ENCODE measurements around the gene DTX4. TPM values are rescaled to one million over a fixed set of nuclear protein-coding genes. Genes with fewer than 3 reads are reported as not detected.
A peak's percentile ranks its signal among the peaks of the same experiment; 100 is the strongest.

The DTX4 gene
- total RNA-seq, 1 donor from 2014 or later: 16.1 TPM

GRCh38 chr11:59207988-59208451 is 36.1 kb downstream of the DTX4 start:
- DNase-seq (ENCODE audit: low read depth): peak; percentile 94
- H3K36me3 Mint-ChIP-seq (ENCODE audit: low read depth, unreplicated experiment): peaks cover 22% of the 10 kb centered on the region
- TF ChIP-seq CTCF (IDR thresholded peaks at IDR 0.05; ENCODE audit: insufficient read depth, low read depth, low read length) (peak; percentile 63), EZH2 (IDR thresholded peaks at IDR 0.05; ENCODE audit: insufficient read depth, low read length) (no peak)
- H3K4me3 Mint-ChIP-seq (ENCODE audit: unreplicated experiment): peak overlapping the region; percentile 63
- Histone ChIP-seq H3K27ac (ENCODE audit: low read depth, low read length) (no peak overlapping the region), H3K4me3 (ENCODE audit: insufficient read depth, low read depth, low read length) (no peak overlapping the region), H4K20me1 (ENCODE audit: insufficient read depth, low read length) (no peaks in the 10 kb centered on the region), H3K9ac (ENCODE audit: low read length) (no peak overlapping the region), H3K36me3 (ENCODE audit: insufficient read depth, low read length) (no peaks in the 10 kb centered on the region), H3K27me3 (ENCODE audit: insufficient read depth, low read length) (peaks cover 46% of the 10 kb centered on the region), H3K79me2 (ENCODE audit: insufficient read depth, low read length) (no peaks in the 10 kb centered on the region), H3K4me2 (ENCODE audit: low read length) (peak overlapping the region; percentile 59), H3K4me1 (ENCODE audit: insufficient read depth, low read length) (peaks cover 20% of the 10 kb centered on the region), H2AFZ (ENCODE audit: low read depth, low read length) (no peak overlapping the region), H3K9me3 (ENCODE audit: insufficient read depth, low read depth, low read length) (no peaks in the 10 kb centered on the region)
- H3K4me1 Mint-ChIP-seq (ENCODE audit: low read depth, unreplicated experiment): peaks cover 43% of the 10 kb centered on the region
- FAIRE-seq: peak; percentile 34
- H3K27ac Mint-ChIP-seq (ENCODE audit: unreplicated experiment): peak overlapping the region; percentile 81
- H3K9me3 Mint-ChIP-seq (ENCODE audit: unreplicated experiment): no peaks in the 10 kb centered on the region
- H3K27me3 Mint-ChIP-seq (ENCODE audit: low read depth, unreplicated experiment): peaks cover 13% of the 10 kb centered on the region

- FAIRE-seq: no peak
- H3K9me3 Mint-ChIP-seq (ENCODE audit: unreplicated experiment): no peaks in the 10 kb centered on the region
- peaks cover 14% of the 10 kb centered on the region for H3K27me3 Mint-ChIP-seq (ENCODE audit: low read depth, unreplicated experiment)
- no peak overlapping the region for H2AFZ ChIP-seq (ENCODE audit: low read depth, low read length)
- TF ChIP-seq CTCF (IDR thresholded peaks at IDR 0.05; ENCODE audit: insufficient read depth, low read depth, low read length) (no peak), EZH2 (IDR thresholded peaks at IDR 0.05; ENCODE audit: insufficient read depth, low read length) (no peak)
- no peaks in the 10 kb centered on the region for H3K9me3 ChIP-seq (ENCODE audit: insufficient read depth, low read depth, low read length)
- H3K79me2 ChIP-seq (ENCODE audit: insufficient read depth, low read length): no peaks in the 10 kb centered on the region
- no peak overlapping the region for H3K4me3 ChIP-seq (ENCODE audit: insufficient read depth, low read depth, low read length)
- no peak overlapping the region for H3K9ac ChIP-seq (ENCODE audit: low read length)
- H3K4me1 Mint-ChIP-seq (ENCODE audit: low read depth, unreplicated experiment): peaks cover 43% of the 10 kb centered on the region
- peaks cover 20% of the 10 kb centered on the region for H3K4me1 ChIP-seq (ENCODE audit: insufficient read depth, low read length)
- peak overlapping the region; percentile 81 for H3K27ac Mint-ChIP-seq (ENCODE audit: unreplicated experiment)
- no peaks in the 10 kb centered on the region for H4K20me1 ChIP-seq (ENCODE audit: insufficient read depth, low read length)
- DNase-seq (ENCODE audit: low read depth): peak; percentile 82
- no peak overlapping the region for H3K27ac ChIP-seq (ENCODE audit: low read depth, low read length)
- no peaks in the 10 kb centered on the region for H3K36me3 ChIP-seq (ENCODE audit: insufficient read depth, low read length)
- peak overlapping the region; percentile 59 for H3K4me2 ChIP-seq (ENCODE audit: low read length)
- H3K27me3 ChIP-seq (ENCODE audit: insufficient read depth, low read length): peaks cover 53% of the 10 kb centered on the region
- no peak overlapping the region for H3K4me3 Mint-ChIP-seq (ENCODE audit: unreplicated experiment)
- H3K36me3 Mint-ChIP-seq (ENCODE audit: low read depth, unreplicated experiment): peaks cover 22% of the 10 kb centered on the region
Observed at GRCh38 chr11:59208956-59209355, 37.0 kb downstream of the DTX4 start.

GRCh38 chr11:59212222-59212621 is 40.3 kb downstream of the DTX4 start:
- peaks cover 45% of the 10 kb centered on the region for H3K27me3 ChIP-seq (ENCODE audit: insufficient read depth, low read length)
- Mint-ChIP-seq H3K4me1 (ENCODE audit: low read depth, unreplicated experiment) (peaks cover 36% of the 10 kb centered on the region), H3K27ac (ENCODE audit: unreplicated experiment) (no peak overlapping the region), H3K4me3 (ENCODE audit: unreplicated experiment) (no peak overlapping the region), H3K9me3 (ENCODE audit: unreplicated experiment) (no peaks in the 10 kb centered on the region), H3K36me3 (ENCODE audit: low read depth, unreplicated experiment) (no peaks in the 10 kb centered on the region), H3K27me3 (ENCODE audit: low read depth, unreplicated experiment) (peaks cover 22% of the 10 kb centered on the region)
- H3K4me2 ChIP-seq (ENCODE audit: low read length): no peak overlapping the region
- no peak for DNase-seq (ENCODE audit: low read depth)
- no peak overlapping the region for H3K4me3 ChIP-seq (ENCODE audit: insufficient read depth, low read depth, low read length)
- H3K4me1 ChIP-seq (ENCODE audit: insufficient read depth, low read length): peaks cover 14% of the 10 kb centered on the region
- no peak overlapping the region for H2AFZ ChIP-seq (ENCODE audit: low read depth, low read length)
- H3K27ac ChIP-seq (ENCODE audit: low read depth, low read length): no peak overlapping the region
- no peaks in the 10 kb centered on the region for H3K36me3 ChIP-seq (ENCODE audit: insufficient read depth, low read length)
- no peaks in the 10 kb centered on the region for H3K79me2 ChIP-seq (ENCODE audit: insufficient read depth, low read length)
- no peak overlapping the region for H3K9ac ChIP-seq (ENCODE audit: low read length)
- TF ChIP-seq EZH2 (IDR thresholded peaks at IDR 0.05; ENCODE audit: insufficient read depth, low read length) (no peak), CTCF (IDR thresholded peaks at IDR 0.05; ENCODE audit: insufficient read depth, low read depth, low read length) (no peak)
- FAIRE-seq: no peak
- H3K9me3 ChIP-seq (ENCODE audit: insufficient read depth, low read depth, low read length): no peaks in the 10 kb centered on the region
- H4K20me1 ChIP-seq (ENCODE audit: insufficient read depth, low read length): no peaks in the 10 kb centered on the region

Measured in astrocyte (in vitro differentiated cells and primary cell).